Esophagus muscularis mucosa (tissue), 4 donors: ENCODE results near the gene ADISSP. TPM values are rescaled to one million over a fixed set of nuclear protein-coding genes. Genes with fewer than 3 reads are reported as not detected.

ENCODE experiments used
- DNase-seq: peaks from one replicate; pipeline ENCODE4 v3.0.0-alpha.2; 2017; ENCODE audit errors: extremely low spot score
- H3K27ac ChIP-seq, 4 donors: fragments of 200-600 bp; sonication (generic); replicated peaks in 1 of 4; 1 replicate in 3 of 4; 2 replicates in 1 of 4; pipeline ENCODE4 v1.5.1; 2016 to 2019; ENCODE audit warnings: mild to moderate bottlenecking in 1 of 4
- H3K27me3 ChIP-seq, 4 donors: fragments of 200-600 bp; sonication (generic); one replicate each; pipeline versions ENCODE4 v1.5.1 to v1.6.0; 2016 to 2019
- H3K36me3 ChIP-seq, 4 donors: fragments of 200-600 bp; sonication (generic); one replicate each; pipeline ENCODE4 v1.5.1; 2016 to 2019
- H3K4me1 ChIP-seq, 4 donors: fragments of 200-600 bp; sonication (generic); one replicate each; pipeline ENCODE4 v1.5.1; 2016 to 2019
- H3K4me3 ChIP-seq, 4 donors: fragments of 200-600 bp; sonication (generic); 1 replicate in 2 of 4; 2 replicates in 2 of 4; pipeline ENCODE4 v1.5.1; 2016 to 2019; ENCODE audit warnings: mild to moderate bottlenecking in 4 of 4, moderate library complexity in 1 of 4
- H3K9me3 ChIP-seq, 4 donors: fragments of 200-600 bp; sonication (generic); 1 replicate in 3 of 4; 2 replicates in 1 of 4; pipeline ENCODE4 v1.5.1; 2016 to 2019
- EP300 ChIP-seq: sonication (generic); formaldehyde crosslinking; IDR thresholded peaks from one replicate; pipeline ENCODE4 v1.6.1; 2017; ENCODE audit warnings: antibody characterized with exemption
- POLR2A ChIP-seq: fragments of 450-650 bp; IDR thresholded peaks from one replicate; pipeline ENCODE4 v1.6.1; 2017; ENCODE audit warnings: antibody characterized with exemption, moderate library complexity, mild to moderate bottlenecking, low read depth
- POLR2AphosphoS5 ChIP-seq, 2 donors: sonication (generic); formaldehyde crosslinking; IDR thresholded peaks; one replicate each; pipeline ENCODE4 v1.6.1; 2017; ENCODE audit warnings: antibody characterized with exemption in 2 of 2
- WGBS: methylation state at CpG from one replicate; pipeline ENCODE4 v1.1.5; 2018; 5-methylcytosine and 5-hydroxymethylcytosine counted together
- intact Hi-C: fragments of 100-400 bp; cut with DNase I; formaldehyde crosslinking; loops from one replicate; pipeline ENCODE4 v1.15.1; 2023
- total RNA-seq, 4 donors: library from RNA; depleted of rRNA; stranded (reverse); fragments of >200 nt; gene quantifications; one replicate each; pipeline versions ENCODE4 v1.1.0 to v1.2.1, GENCODE V29; 2016
- TF ChIP-seq, protein P1 (sequence below), 3 experiments: fragments of 200-600 bp in 2 of 3; fragments of 450-650 bp in 1 of 3; sonication (generic) in 2 of 3; IDR thresholded peaks; one replicate each; pipeline ENCODE4 v1.5.1; 2017 to 2019; ENCODE audit warnings: antibody characterized with exemption in 3 of 3, mild to moderate bottlenecking in 2 of 3, moderate library complexity in 1 of 3

Gene ADISSP
- total RNA-seq, 4 donors from 2014 or later = 56.5 to 96.1 (median 73.6) TPM

DNA sequence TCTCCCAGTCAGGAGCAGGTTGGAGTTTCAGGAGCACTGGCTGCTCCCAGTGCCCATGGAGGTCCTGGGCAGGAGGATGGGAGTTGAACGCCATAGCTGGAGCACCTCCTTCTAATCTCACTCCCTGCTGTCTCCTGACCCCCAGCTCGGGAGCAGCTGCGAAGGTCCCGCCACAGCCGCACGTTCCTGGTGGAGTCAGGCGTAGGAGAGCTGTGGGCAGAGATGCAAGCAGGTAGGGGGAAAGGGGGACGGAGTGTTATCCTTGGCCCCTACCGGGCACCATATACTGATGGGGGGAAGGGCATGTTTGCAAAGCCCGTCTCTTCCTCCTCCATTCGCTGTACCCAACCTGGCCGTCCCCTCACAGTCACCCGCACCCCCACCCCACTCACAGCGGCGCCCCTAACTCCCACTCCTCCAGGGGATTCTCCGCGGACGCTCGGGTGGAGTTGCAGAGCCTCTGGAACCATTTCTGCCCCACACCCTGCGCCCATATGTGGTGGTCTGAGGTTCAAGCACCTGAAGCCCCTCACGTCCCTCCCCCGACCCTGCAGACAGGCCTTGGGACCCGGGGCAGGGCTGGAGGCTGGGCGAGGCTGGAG, 18.4 kb downstream of the ADISSP start:
- H3K27ac ChIP-seq = no peak overlapping the region
- H3K9me3 ChIP-seq = no peaks in the 10 kb centered on the region
- 88% methylated on average over 12 of the region's 24 CpGs for WGBS
- peaks cover 37 to 54% (median 42%) of the 10 kb centered on the region in 4 donors for H3K4me1 ChIP-seq
- H3K36me3 ChIP-seq = peaks cover 0 to 78% (median 47%) of the 10 kb centered on the region in 4 donors
- DNase-seq = no peak
- TF ChIP-seq, protein P1, sequence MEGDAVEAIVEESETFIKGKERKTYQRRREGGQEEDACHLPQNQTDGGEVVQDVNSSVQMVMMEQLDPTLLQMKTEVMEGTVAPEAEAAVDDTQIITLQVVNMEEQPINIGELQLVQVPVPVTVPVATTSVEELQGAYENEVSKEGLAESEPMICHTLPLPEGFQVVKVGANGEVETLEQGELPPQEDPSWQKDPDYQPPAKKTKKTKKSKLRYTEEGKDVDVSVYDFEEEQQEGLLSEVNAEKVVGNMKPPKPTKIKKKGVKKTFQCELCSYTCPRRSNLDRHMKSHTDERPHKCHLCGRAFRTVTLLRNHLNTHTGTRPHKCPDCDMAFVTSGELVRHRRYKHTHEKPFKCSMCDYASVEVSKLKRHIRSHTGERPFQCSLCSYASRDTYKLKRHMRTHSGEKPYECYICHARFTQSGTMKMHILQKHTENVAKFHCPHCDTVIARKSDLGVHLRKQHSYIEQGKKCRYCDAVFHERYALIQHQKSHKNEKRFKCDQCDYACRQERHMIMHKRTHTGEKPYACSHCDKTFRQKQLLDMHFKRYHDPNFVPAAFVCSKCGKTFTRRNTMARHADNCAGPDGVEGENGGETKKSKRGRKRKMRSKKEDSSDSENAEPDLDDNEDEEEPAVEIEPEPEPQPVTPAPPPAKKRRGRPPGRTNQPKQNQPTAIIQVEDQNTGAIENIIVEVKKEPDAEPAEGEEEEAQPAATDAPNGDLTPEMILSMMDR (IDR thresholded peaks at IDR 0.05) = no peak
- peaks cover 0 to 28% (median 0%) of the 10 kb centered on the region in 4 donors for H3K27me3 ChIP-seq
- peak overlapping the region in 1 of 4 donors; percentile 14 for H3K4me3 ChIP-seq
- intact Hi-C loops = no loop called here

DNA sequence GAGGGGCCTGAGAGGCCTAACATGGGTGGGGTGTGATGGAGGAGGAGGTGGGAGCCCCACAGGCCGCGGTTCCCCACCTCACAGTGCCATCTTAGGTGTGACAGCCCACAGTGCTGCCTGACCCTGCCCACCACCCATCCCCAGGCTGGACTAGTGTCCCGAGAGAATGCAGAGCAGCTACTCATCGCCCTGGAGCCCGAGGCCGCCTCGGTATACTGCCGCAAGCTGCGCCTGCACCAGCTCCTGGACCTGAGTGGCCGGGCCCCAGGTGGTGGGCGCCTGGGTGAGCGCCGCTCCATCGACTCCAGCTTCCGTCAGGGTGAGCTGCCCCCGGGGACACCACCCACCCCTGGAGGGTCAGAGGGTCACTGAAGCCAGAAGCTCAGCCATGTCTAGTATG, 19.5 kb downstream of the ADISSP start:
- intact Hi-C loops = no loop called here
- Histone ChIP-seq H3K4me3 (no peak overlapping the region), H3K9me3 (no peaks in the 10 kb centered on the region), H3K27ac (no peak overlapping the region), H3K4me1 (peaks cover 31 to 44% (median 33%) of the 10 kb centered on the region in 4 donors), H3K36me3 (peaks cover 0 to 90% (median 42%) of the 10 kb centered on the region in 4 donors), H3K27me3 (peaks cover 0 to 28% (median 0%) of the 10 kb centered on the region in 4 donors)
- TF ChIP-seq POLR2AphosphoS5 (IDR thresholded peaks at IDR 0.05) (no peak), POLR2A (no peak)
- DNase-seq = no peak
- WGBS = 100% methylated on average over 4 of the region's 16 CpGs

DNA sequence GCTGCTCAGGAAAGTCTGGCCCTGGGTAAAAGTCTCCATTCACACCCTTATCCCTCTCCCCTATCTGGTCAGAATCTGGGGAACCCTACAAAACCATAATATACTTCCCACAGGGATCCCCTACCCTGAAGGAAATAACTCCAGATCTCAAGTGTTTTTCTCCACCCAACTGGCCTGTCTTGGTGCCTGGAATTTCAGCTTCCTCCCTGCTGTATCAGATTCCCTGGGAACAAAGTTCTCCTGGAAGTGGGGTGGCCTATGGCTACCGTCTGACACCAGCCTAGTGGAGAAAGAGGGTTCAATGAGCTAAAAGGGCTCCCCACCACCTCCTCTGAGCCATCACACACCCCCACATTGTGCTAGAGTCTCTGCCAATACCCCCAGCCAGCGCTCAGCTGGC, 20.1 kb downstream of the ADISSP start:
- no peak for TF ChIP-seq POLR2AphosphoS5 (IDR thresholded peaks at IDR 0.05)
- TF ChIP-seq, protein P1 (IDR thresholded peaks at IDR 0.05) = no peak
- TF ChIP-seq EP300 = no peak
- no peak for TF ChIP-seq POLR2A
- DNase-seq = no peak
- intact Hi-C loops = no loop called here
- no peaks in the 10 kb centered on the region for H3K9me3 ChIP-seq
- peaks cover 25 to 38% (median 27%) of the 10 kb centered on the region in 4 donors for H3K4me1 ChIP-seq
- WGBS = 81% methylated on average over 2 of the region's 2 CpGs
- H3K36me3 ChIP-seq = peaks cover 0 to 91% (median 41%) of the 10 kb centered on the region in 4 donors
- H3K27ac ChIP-seq = no peak overlapping the region
- H3K4me3 ChIP-seq = no peak overlapping the region
- H3K27me3 ChIP-seq = peaks cover 0 to 28% (median 0%) of the 10 kb centered on the region in 4 donors

DNA sequence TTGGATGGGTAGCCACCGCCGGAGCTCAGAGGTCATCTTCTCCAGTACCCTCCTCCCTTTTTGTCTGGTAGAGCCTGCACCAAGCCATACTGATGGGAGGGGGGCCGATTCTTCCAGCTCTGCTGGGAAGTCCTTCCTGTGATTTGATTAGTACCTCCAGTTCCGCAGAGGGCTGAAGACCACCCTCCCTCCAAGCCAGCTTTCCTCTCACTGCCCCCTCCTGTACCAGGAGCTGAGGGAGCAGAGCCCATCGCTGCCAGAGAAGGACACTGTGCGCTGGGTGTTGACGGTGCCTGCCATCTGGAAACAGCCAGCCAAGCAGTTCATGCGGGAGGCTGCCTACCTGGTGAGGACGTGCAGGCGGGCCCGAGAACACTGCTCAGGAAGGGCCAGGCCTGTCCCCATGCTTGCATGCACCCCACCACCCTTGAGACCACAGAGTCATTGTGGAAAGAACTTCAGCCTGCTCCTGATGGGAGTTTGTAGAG, 21.8 kb downstream of the ADISSP start:
- peaks cover 0 to 90% (median 25%) of the 10 kb centered on the region in 4 donors for H3K36me3 ChIP-seq
- no peak for TF ChIP-seq EP300
- TF ChIP-seq POLR2AphosphoS5 (IDR thresholded peaks at IDR 0.05) = no peak
- TF ChIP-seq POLR2A = no peak
- TF ChIP-seq, protein P1 (IDR thresholded peaks at IDR 0.05) = no peak
- 65% methylated on average over 3 of the region's 11 CpGs for WGBS

DNA sequence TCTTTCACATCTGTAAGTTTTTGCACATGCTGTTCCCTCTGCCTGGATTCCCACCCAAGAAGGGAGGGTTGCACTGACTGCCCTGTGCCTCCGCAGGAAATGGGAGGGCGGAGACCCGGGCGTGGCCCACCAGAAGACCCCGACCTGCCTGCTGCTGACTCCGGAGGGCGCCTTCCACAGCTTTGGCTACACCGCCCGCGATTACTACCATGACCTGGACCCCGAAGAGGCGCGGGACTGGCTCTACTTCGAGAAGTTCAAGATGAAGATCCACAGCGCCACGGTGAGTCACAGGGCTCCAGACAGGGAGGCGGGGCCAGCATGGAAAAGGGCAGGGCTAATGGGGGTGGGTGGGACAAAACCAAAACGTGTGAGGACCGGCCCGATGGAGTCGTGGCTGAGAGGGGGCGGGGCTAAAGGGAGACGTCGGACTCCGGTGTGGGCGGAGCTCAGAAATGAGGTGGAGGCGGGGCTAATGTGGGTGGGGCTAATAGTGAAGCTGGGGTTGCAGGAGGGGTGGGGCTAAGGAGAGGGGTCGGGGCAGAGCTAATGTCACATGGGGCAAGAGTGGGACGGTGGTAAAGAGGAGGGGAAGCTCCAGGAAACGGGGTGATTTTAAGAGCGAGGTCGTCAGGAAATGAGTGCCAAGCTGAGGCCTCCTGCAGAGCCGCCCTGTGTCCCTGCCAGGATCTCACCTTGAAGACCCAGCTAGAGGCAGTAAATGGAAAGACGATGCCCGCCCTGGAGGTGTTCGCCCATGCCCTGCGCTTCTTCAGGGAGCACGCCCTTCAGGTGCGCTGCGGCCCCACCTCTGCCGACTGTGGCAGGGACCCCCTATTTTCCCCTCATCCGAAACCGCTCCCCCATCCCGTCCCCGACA, 22.5 kb downstream of the ADISSP start:
- Histone ChIP-seq H3K4me3 (peak overlapping the region in 1 of 4 donors; percentile 28), H3K27me3 (peaks cover 0 to 25% (median 0%) of the 10 kb centered on the region in 4 donors), H3K36me3 (peaks cover 0 to 90% (median 18%) of the 10 kb centered on the region in 4 donors), H3K4me1 (peaks cover 24 to 28% (median 25%) of the 10 kb centered on the region in 4 donors), H3K9me3 (no peaks in the 10 kb centered on the region), H3K27ac (peak overlapping the region in 2 of 4 donors; percentile 20 to 36)
- no peak for DNase-seq
- TF ChIP-seq, protein P1 (IDR thresholded peaks at IDR 0.05) = no peak
- TF ChIP-seq POLR2AphosphoS5 (IDR thresholded peaks at IDR 0.05) = no peak
- intact Hi-C loops = no loop called here
- 53% methylated on average over 38 of the region's 45 CpGs for WGBS

More for the DNA sequence above, 21.8 kb downstream of the ADISSP start:
- H3K4me3 ChIP-seq = no peak overlapping the region
- no peak overlapping the region for H3K27ac ChIP-seq
- intact Hi-C loops = no loop called here
- no peaks in the 10 kb centered on the region for H3K9me3 ChIP-seq
- no peak for DNase-seq
- H3K4me1 ChIP-seq = peaks cover 17 to 25% (median 21%) of the 10 kb centered on the region in 4 donors
- peaks cover 0 to 28% (median 0%) of the 10 kb centered on the region in 4 donors for H3K27me3 ChIP-seq
